Uterus (tissue), 4 donors: Measurements from ENCODE around the gene RER1. TPM values are rescaled to one million over a fixed set of nuclear protein-coding genes. Genes with fewer than 3 reads are reported as not detected.

Experiments
- DNase-seq, 2 donors: peaks; one replicate each; pipeline ENCODE4 v3.0.0-alpha.2; 2019 to 2020
- H3K27ac ChIP-seq, 2 donors: fragments of 200-600 bp; sonication (generic); 1 replicate in 1 of 2; 2 replicates in 1 of 2; pipeline ENCODE4 v1.5.1; 2016 to 2018
- H3K27me3 ChIP-seq, 2 donors: fragments of 200-600 bp; sonication (generic); one replicate each; pipeline ENCODE4 v1.5.1; 2018 to 2019; ENCODE audit warnings: control low read depth in 1 of 2
- H3K36me3 ChIP-seq, 2 donors: fragments of 200-600 bp; sonication (generic); one replicate each; pipeline ENCODE4 v1.5.1; 2019; ENCODE audit warnings: control low read depth in 1 of 2
- H3K4me1 ChIP-seq, 2 donors: fragments of 200-600 bp; sonication (generic); one replicate each; pipeline ENCODE4 v1.5.1; 2018 to 2019; ENCODE audit warnings: control low read depth in 1 of 2
- H3K4me3 ChIP-seq, 2 donors: fragments of 200-600 bp; sonication (generic); 1 replicate in 1 of 2; 2 replicates in 1 of 2; pipeline ENCODE4 v1.5.1; 2018 to 2019; ENCODE audit warnings: mild to moderate bottlenecking in 1 of 2
- H3K9me3 ChIP-seq, 2 donors: fragments of 200-600 bp; sonication (generic); one replicate each; pipeline ENCODE4 v1.5.1; 2019; ENCODE audit warnings: control low read depth in 1 of 2
- CTCF ChIP-seq, 4 experiments: fragments of 200-600 bp in 2 of 4; fragments of 450-650 bp in 2 of 4; sonication (generic) in 2 of 4; IDR thresholded peaks; one replicate each; pipeline ENCODE4 v1.5.1; 2016 to 2019; ENCODE audit warnings: antibody characterized with exemption in 4 of 4, mild to moderate bottlenecking in 2 of 4, moderate library complexity in 1 of 4
- POLR2A ChIP-seq, 2 donors: fragments of 450-650 bp; IDR thresholded peaks; one replicate each; pipeline ENCODE4 v1.6.1; 2016; ENCODE audit warnings: antibody characterized with exemption in 2 of 2, mild to moderate bottlenecking in 1 of 2, moderate library complexity in 1 of 2
- intact Hi-C: fragments of 100-400 bp; cut with DNase I; formaldehyde crosslinking; loops from one replicate; pipeline ENCODE4 v1.15.1; 2023; ENCODE audit warnings: low total_unique reads
- total RNA-seq, 4 donors: library from RNA; depleted of rRNA in 3 of 4; stranded (reverse); fragments of >200 nt in 3 of 4; gene quantifications; one replicate each; pipeline versions ENCODE4 v1.1.0 to v1.2.4, GENCODE V29; 2014 to 2023
- donor health status: DM: yes; HTN: yes; CAD: no.

The RER1 gene
- total RNA-seq, 4 donors from 2014 or later, result 34.1 to 105 (median 57.3) TPM

GRCh38 chr1:2403273-2403672 is 11.6 kb downstream of the RER1 start:
- no peaks in the 10 kb centered on the region for H3K36me3 ChIP-seq

GRCh38 chr1:2404142-2404889 is 12.7 kb downstream of the RER1 start:
- H3K9me3 ChIP-seq, result no peaks in the 10 kb centered on the region
- no peak overlapping the region for H3K4me3 ChIP-seq
- intact Hi-C loops, result no loop called here
- no peak overlapping the region for H3K27ac ChIP-seq
- no peaks in the 10 kb centered on the region for H3K36me3 ChIP-seq
- no peaks in the 10 kb centered on the region for H3K27me3 ChIP-seq
- no peaks in the 10 kb centered on the region for H3K4me1 ChIP-seq
- DNase-seq, result no peak
- TF ChIP-seq POLR2A (IDR thresholded peaks at IDR 0.05) (no peak), CTCF (IDR thresholded peaks at IDR 0.05) (no peak)

More at GRCh38 chr1:2403273-2403672, 11.6 kb downstream of the RER1 start:
- TF ChIP-seq CTCF (IDR thresholded peaks at IDR 0.05) (no peak), POLR2A (IDR thresholded peaks at IDR 0.05) (no peak)
- Histone ChIP-seq H3K27ac (no peak overlapping the region), H3K4me3 (no peak overlapping the region), H3K4me1 (no peaks in the 10 kb centered on the region), H3K27me3 (no peaks in the 10 kb centered on the region), H3K9me3 (no peaks in the 10 kb centered on the region)
- DNase-seq, result no peak
- intact Hi-C loops, result no loop called here

DNA sequence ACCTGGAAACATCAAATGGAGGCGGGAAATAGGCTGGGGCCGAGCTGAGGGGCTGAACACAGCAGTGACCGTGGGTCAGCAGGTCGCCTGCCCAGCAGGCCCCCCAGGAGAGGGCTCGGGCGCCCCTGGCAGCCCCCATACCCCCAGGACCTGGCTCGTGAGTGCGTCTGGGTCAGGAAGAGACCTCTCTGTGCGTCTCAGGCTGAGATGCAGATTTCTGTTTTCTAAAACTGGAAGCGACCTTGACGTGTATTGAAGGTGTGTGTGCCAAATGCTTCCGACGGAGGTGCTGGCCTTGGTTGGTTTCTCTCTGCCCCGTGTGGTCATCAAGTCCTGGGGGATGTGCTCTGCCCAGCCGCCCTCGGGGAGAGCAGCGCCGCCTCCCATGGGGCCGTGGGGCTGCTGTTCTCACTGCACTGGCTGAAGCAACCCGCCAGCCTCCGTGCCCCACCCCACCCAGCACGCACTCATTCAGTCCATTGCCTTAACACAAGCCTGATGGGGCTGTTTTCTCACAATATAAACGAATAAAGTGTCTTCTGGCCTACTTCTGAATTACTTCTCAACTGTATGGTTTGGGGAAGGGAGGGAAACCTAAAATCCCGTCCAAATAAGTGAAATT is 13.4 kb downstream of the RER1 start:
- no peaks in the 10 kb centered on the region for H3K36me3 ChIP-seq
- no peak for DNase-seq
- H3K4me1 ChIP-seq, result no peaks in the 10 kb centered on the region
- H3K9me3 ChIP-seq, result no peaks in the 10 kb centered on the region
- intact Hi-C loops, result no loop called here
- no peaks in the 10 kb centered on the region for H3K27me3 ChIP-seq
- no peak overlapping the region for H3K27ac ChIP-seq
- no peak overlapping the region for H3K4me3 ChIP-seq
- TF ChIP-seq POLR2A (IDR thresholded peaks at IDR 0.05), result no peak
- no peak for TF ChIP-seq CTCF (IDR thresholded peaks at IDR 0.05)

- no peaks in the 10 kb centered on the region for H3K27me3 ChIP-seq
- TF ChIP-seq POLR2A (IDR thresholded peaks at IDR 0.05), result no peak
- TF ChIP-seq CTCF (IDR thresholded peaks at IDR 0.05), result no peak
- H3K4me3 ChIP-seq, result no peak overlapping the region
- intact Hi-C loops, result no loop called here
- DNase-seq, result no peak
- no peak overlapping the region for H3K27ac ChIP-seq
- H3K36me3 ChIP-seq, result no peaks in the 10 kb centered on the region
- no peaks in the 10 kb centered on the region for H3K4me1 ChIP-seq
- no peaks in the 10 kb centered on the region for H3K9me3 ChIP-seq
Observed at GRCh38 chr1:2405588-2406295, 14.1 kb downstream of the RER1 start.
